Loucy (cell line): Measurements from ENCODE around the gene ZNF358.

Experiments used
- CTCF ChIP-seq: fragments of 200-600 bp; sonication (generic); conservative IDR thresholded peaks from 2 replicates; pipeline ENCODE4 v1.5.1; 2014; ENCODE audit warnings: mild to moderate bottlenecking, antibody characterized with exemption, low read length
- EZH2phosphoT487 ChIP-seq: fragments of 200-600 bp; IDR thresholded peaks from 2 replicates; pipeline ENCODE4 v1.6.1; 2018; ENCODE audit warnings: antibody characterized with exemption, mild to moderate bottlenecking, moderate library complexity, borderline replicate concordance

GRCh38 chr19:7469669-7470285 lies 46.1 kb upstream of the ZNF358 start:
- TF ChIP-seq CTCF = no peak
- no peak for TF ChIP-seq EZH2phosphoT487
